ENCODE data around the gene SSR3. TPM values are rescaled to one million over a fixed set of nuclear protein-coding genes. Genes with fewer than 3 reads are reported as not detected.

Gene SSR3
- total and polyA plus RNA-seq, 2 donors (not counting 1 experiment from before 2014, with no cell fraction given): 159 to 355 TPM

DNA sequence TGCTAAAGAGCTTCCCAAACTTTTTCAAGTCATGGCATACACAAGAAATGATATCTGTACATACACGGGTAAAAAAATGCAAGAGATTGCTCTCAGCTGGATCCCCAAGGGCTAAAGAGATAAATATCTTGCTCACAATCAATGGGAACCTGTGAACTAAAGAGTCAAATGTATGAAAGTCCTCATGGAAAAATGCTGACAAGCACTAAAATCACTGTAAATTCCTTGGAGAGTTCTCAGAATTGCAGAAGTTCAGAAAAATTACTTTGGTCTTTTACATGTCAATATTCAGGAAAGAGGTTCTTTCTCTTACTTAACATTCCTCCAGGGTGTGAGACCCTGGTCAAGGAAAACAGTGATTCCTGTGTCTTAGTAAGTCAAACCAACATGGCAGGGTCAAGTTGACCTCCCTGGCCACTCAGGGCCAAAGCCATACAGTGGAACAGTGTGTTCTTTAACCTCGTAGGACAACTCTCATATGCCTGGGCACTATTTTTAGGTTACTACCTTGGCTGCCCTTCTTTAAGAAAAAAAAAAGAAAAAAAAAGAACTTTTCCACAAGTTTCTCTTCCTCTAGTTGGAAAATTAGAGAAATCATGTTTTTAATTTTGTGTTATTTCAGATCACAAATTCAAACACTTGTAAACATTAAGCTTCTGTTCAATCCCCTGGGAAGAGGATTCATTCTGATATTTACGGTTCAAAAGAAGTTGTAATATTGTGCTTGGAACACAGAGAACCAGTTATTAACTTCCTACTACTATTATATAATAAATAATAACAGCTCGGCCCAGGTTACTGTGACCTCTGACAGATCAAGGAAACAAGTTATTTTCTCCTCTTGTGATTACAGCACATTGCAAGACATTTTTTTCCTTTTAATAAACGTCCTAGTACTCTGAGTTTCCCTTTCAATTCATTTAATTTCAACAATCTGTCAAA is 12.5 kb downstream of the SSR3 start:
- H3K9me3 ChIP-seq (ENCODE audit: control insufficient read depth, insufficient read depth, low read depth, low read length): no peaks in the 10 kb centered on the region
- H3K27me3 ChIP-seq (ENCODE audit: control insufficient read depth, insufficient read depth, low read length): no peaks in the 10 kb centered on the region
- no peak for TF ChIP-seq EZH2 (IDR thresholded peaks at IDR 0.05; ENCODE audit: low read length, missing control alignments)
- TF ChIP-seq, protein P1, sequence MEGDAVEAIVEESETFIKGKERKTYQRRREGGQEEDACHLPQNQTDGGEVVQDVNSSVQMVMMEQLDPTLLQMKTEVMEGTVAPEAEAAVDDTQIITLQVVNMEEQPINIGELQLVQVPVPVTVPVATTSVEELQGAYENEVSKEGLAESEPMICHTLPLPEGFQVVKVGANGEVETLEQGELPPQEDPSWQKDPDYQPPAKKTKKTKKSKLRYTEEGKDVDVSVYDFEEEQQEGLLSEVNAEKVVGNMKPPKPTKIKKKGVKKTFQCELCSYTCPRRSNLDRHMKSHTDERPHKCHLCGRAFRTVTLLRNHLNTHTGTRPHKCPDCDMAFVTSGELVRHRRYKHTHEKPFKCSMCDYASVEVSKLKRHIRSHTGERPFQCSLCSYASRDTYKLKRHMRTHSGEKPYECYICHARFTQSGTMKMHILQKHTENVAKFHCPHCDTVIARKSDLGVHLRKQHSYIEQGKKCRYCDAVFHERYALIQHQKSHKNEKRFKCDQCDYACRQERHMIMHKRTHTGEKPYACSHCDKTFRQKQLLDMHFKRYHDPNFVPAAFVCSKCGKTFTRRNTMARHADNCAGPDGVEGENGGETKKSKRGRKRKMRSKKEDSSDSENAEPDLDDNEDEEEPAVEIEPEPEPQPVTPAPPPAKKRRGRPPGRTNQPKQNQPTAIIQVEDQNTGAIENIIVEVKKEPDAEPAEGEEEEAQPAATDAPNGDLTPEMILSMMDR (conservative IDR thresholded peaks at IDR 0.05 in 1 of 2, IDR thresholded peaks at IDR 0.05 in 1 of 2; ENCODE audit: low read depth in 1 of 2, low read length in 2 of 2): no peak
- no peak overlapping the region for H3K27ac ChIP-seq (ENCODE audit: insufficient read depth, low read length)
- no peaks in the 10 kb centered on the region for H3K4me1 ChIP-seq (ENCODE audit: control insufficient read depth, extremely low read depth, insufficient read depth, low read length)
- H3K4me2 ChIP-seq (ENCODE audit: extremely low read depth, insufficient read depth, low read length): no peak overlapping the region
- H3K9ac ChIP-seq (ENCODE audit: insufficient read depth, low read length): no peak overlapping the region
- no peak overlapping the region for H3K4me3 ChIP-seq (replicated peaks in 1 of 4; ENCODE audit: control extremely low read depth in 1 of 4, insufficient read depth in 1 of 4, low read depth in 3 of 4, low read length in 4 of 4)
- no peak for DNase-seq (ENCODE audit: low read depth in 2 of 2)
- no peak overlapping the region for H2AFZ ChIP-seq (ENCODE audit: low read length)
- H3K36me3 ChIP-seq (ENCODE audit: control insufficient read depth, insufficient read depth, low read length): peaks cover 7% of the 10 kb centered on the region
- H4K20me1 ChIP-seq (ENCODE audit: control insufficient read depth, extremely low read depth, insufficient read depth, low read length): no peaks in the 10 kb centered on the region
- H3K79me2 ChIP-seq (ENCODE audit: control insufficient read depth, insufficient read depth, low read length): peaks cover 36% of the 10 kb centered on the region

DNA sequence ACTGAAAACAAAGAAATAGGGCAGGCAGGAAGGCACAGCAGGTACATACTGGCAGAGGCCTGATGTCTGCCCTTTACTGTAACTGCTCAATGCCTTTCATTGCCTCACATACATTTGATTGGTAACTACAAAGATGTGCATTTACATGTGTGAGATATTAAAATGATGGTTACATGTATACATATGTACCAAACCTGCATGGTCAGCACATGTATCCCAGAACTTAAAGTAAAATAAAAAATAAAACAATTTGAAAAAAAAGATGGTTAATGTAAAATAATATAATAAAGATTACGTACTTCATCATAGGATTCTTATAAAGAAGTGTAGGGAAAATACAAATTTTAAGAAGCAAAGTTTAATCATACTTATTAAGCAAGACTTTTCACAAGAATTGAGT is 15.1 kb downstream of the SSR3 start:
- Histone ChIP-seq H3K4me1 (ENCODE audit: control insufficient read depth, extremely low read depth, insufficient read depth, low read length) (peaks cover 8% of the 10 kb centered on the region), H4K20me1 (ENCODE audit: control insufficient read depth, extremely low read depth, insufficient read depth, low read length) (no peaks in the 10 kb centered on the region), H3K27ac (ENCODE audit: insufficient read depth, low read length) (no peak overlapping the region), H3K4me3 (replicated peaks in 1 of 4; ENCODE audit: control extremely low read depth in 1 of 4, insufficient read depth in 1 of 4, low read depth in 3 of 4, low read length in 4 of 4) (no peak overlapping the region), H3K27me3 (ENCODE audit: control insufficient read depth, insufficient read depth, low read length) (no peaks in the 10 kb centered on the region), H2AFZ (ENCODE audit: low read length) (no peak overlapping the region), H3K79me2 (ENCODE audit: control insufficient read depth, insufficient read depth, low read length) (peaks cover 11% of the 10 kb centered on the region), H3K36me3 (ENCODE audit: control insufficient read depth, insufficient read depth, low read length) (peaks cover 2% of the 10 kb centered on the region), H3K9ac (ENCODE audit: insufficient read depth, low read length) (no peak overlapping the region), H3K4me2 (ENCODE audit: extremely low read depth, insufficient read depth, low read length) (no peak overlapping the region), H3K9me3 (ENCODE audit: control insufficient read depth, insufficient read depth, low read depth, low read length) (no peaks in the 10 kb centered on the region)
- DNase-seq (ENCODE audit: low read depth in 2 of 2): no peak
- TF ChIP-seq, protein P1 (conservative IDR thresholded peaks at IDR 0.05 in 1 of 2, IDR thresholded peaks at IDR 0.05 in 1 of 2; ENCODE audit: low read depth in 1 of 2, low read length in 2 of 2): no peak
- TF ChIP-seq EZH2 (IDR thresholded peaks at IDR 0.05; ENCODE audit: low read length, missing control alignments): no peak

DNA sequence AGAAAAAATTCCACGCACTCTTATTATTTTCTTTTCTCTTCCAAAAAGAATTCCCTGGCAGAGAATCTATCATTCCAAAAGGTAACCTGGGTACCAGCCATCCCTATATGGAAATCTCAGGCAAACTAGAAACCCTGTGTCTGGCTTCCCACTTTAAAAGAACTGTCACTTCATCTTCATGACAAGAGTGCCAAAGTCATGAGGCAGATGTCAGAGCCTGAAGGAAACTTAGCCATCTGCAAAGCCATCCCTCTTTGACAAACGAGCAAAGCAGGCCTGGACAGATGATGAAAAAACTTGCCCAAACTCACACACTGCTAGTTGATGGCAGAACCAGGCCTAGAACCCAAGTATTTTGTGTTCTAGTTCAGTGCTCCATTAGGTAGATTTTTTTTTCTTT is 15.9 kb downstream of the SSR3 start:
- Histone ChIP-seq H3K9ac (ENCODE audit: insufficient read depth, low read length) (no peak overlapping the region), H3K4me2 (ENCODE audit: extremely low read depth, insufficient read depth, low read length) (no peak overlapping the region), H3K27ac (ENCODE audit: insufficient read depth, low read length) (no peak overlapping the region), H3K4me1 (ENCODE audit: control insufficient read depth, extremely low read depth, insufficient read depth, low read length) (peaks cover 8% of the 10 kb centered on the region), H3K36me3 (ENCODE audit: control insufficient read depth, insufficient read depth, low read length) (peaks cover under 1% of the 10 kb centered on the region), H3K9me3 (ENCODE audit: control insufficient read depth, insufficient read depth, low read depth, low read length) (no peaks in the 10 kb centered on the region), H3K79me2 (ENCODE audit: control insufficient read depth, insufficient read depth, low read length) (peaks cover 5% of the 10 kb centered on the region), H3K4me3 (replicated peaks in 1 of 4; ENCODE audit: control extremely low read depth in 1 of 4, insufficient read depth in 1 of 4, low read depth in 3 of 4, low read length in 4 of 4) (no peak overlapping the region), H4K20me1 (ENCODE audit: control insufficient read depth, extremely low read depth, insufficient read depth, low read length) (no peaks in the 10 kb centered on the region), H3K27me3 (ENCODE audit: control insufficient read depth, insufficient read depth, low read length) (no peaks in the 10 kb centered on the region), H2AFZ (ENCODE audit: low read length) (no peak overlapping the region)
- TF ChIP-seq, protein P1 (conservative IDR thresholded peaks at IDR 0.05 in 1 of 2, IDR thresholded peaks at IDR 0.05 in 1 of 2; ENCODE audit: low read depth in 1 of 2, low read length in 2 of 2): no peak
- no peak for TF ChIP-seq EZH2 (IDR thresholded peaks at IDR 0.05; ENCODE audit: low read length, missing control alignments)
- DNase-seq (ENCODE audit: low read depth in 2 of 2): no peak
